ENCODE results near the gene NRBP1.

Gene NRBP1

DNA sequence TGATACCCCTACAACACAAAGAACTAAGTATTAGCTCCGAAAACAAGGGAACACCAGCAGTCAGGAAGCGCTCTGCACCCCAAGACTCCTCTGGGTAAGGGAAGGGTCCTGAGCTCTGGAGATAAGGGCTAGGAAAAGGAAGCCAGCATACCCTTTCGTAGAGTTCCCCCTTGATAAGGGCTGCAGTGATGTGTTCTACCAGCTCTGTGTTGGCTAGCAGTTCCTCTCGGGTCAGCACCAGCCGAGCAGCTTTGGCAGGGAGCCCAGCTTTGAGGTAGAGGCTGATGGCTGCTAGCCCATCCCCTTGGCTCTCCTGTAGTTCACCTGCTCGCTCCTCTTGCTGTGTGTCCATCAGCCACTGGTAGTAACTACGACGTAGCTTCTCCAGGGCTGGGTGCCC is 32.7 kb downstream of the NRBP1 start:
- H3K27ac ChIP-seq, result no peak overlapping the region

DNA sequence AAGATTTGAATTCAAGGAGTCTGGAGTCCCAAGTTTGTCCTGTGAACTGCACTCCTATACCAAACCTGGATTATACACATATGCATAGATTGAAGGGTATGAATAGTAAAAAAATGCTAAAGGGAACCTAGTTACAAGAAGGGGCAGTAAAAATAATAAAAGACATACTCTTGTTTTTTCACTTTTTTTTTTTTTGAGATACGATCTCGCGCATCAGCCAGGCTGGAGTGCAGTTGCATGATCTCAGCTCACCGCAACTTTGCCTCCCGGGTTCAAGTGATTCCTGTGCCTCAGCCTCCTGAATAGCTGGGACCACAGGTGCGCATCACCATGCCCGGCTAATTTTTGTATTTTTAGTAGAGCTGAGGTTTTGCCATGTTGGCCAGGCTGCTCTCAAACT is 36.0 kb downstream of the NRBP1 start:
- TF ChIP-seq, protein P1, sequence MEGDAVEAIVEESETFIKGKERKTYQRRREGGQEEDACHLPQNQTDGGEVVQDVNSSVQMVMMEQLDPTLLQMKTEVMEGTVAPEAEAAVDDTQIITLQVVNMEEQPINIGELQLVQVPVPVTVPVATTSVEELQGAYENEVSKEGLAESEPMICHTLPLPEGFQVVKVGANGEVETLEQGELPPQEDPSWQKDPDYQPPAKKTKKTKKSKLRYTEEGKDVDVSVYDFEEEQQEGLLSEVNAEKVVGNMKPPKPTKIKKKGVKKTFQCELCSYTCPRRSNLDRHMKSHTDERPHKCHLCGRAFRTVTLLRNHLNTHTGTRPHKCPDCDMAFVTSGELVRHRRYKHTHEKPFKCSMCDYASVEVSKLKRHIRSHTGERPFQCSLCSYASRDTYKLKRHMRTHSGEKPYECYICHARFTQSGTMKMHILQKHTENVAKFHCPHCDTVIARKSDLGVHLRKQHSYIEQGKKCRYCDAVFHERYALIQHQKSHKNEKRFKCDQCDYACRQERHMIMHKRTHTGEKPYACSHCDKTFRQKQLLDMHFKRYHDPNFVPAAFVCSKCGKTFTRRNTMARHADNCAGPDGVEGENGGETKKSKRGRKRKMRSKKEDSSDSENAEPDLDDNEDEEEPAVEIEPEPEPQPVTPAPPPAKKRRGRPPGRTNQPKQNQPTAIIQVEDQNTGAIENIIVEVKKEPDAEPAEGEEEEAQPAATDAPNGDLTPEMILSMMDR (conservative IDR thresholded peaks at IDR 0.05), result no peak
- no peak for TF ChIP-seq ZFX (IDR thresholded peaks at IDR 0.05)
- H3K27ac ChIP-seq, result no peak overlapping the region

More for the DNA sequence above, 32.7 kb downstream of the NRBP1 start:
- TF ChIP-seq ZFX (IDR thresholded peaks at IDR 0.05), result no peak
- TF ChIP-seq, protein P1 (conservative IDR thresholded peaks at IDR 0.05), result no peak

DNA sequence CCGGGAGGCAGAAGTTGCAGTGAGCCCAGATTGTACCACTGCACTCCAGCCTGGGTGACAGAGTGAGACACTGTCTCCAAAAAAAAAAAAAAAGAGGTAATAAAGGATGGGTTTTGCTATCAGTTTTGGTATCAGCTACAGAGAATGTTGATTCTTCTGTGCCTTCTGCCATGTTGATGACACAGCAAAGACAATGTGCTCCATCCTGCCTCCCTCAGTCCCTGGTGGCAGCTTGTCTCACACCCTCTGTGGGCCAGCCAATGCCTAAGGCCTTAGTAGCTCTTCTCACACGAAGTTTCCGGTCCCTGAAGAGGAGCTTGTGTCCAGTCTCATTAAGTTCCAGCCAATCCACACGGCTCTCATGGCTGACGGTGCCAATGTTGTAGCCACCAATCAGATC is 43.5 kb downstream of the NRBP1 start:
- TF ChIP-seq ZFX (IDR thresholded peaks at IDR 0.05), result no peak
- TF ChIP-seq, protein P1 (conservative IDR thresholded peaks at IDR 0.05), result no peak
- no peak overlapping the region for H3K27ac ChIP-seq

DNA sequence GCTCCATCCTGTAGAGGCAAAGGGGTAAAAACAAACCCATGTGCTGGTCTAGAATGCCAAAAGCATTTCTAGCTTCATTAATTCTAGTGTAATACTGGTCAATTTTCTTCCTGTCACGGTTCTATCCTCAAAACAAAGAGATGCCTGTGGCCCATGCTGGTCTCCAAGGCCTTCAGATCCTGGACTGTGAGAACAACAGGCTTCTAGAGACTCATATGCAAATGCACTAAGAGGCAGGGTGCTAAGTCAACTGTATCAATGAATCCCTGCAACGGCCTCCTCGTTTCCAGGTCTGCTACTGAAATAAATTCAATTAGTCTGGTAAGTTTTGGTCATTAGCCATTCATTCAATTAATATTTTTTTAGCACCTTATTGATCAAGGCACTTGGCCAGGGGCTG is 57.1 kb downstream of the NRBP1 start:
- no peak overlapping the region for H3K27ac ChIP-seq
- no peak for TF ChIP-seq ZFX (IDR thresholded peaks at IDR 0.05)
- TF ChIP-seq, protein P1 (conservative IDR thresholded peaks at IDR 0.05), result no peak

DNA sequence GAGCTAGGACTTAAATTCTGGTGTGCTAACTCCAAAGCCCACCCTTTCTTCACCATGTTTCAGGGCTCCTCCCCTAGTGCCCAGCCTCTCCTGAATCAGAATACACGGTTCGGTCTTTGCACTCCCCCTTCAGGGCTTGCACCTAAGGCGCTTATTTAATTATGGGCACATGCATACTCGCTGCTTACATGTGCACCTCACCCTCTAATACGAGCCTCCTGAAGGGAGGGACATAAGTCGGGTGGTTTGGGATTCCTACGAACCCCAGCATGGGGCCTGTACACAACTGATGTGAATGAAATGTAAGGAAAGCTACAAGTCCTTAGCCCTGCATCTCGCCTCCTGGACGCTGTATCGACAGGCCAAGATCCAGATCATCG is 60.7 kb downstream of the NRBP1 start:
- TF ChIP-seq ZFX (IDR thresholded peaks at IDR 0.05), result no peak
- TF ChIP-seq, protein P1 (conservative IDR thresholded peaks at IDR 0.05), result no peak
- H3K27ac ChIP-seq, result peak overlapping the region; percentile 17

DNA sequence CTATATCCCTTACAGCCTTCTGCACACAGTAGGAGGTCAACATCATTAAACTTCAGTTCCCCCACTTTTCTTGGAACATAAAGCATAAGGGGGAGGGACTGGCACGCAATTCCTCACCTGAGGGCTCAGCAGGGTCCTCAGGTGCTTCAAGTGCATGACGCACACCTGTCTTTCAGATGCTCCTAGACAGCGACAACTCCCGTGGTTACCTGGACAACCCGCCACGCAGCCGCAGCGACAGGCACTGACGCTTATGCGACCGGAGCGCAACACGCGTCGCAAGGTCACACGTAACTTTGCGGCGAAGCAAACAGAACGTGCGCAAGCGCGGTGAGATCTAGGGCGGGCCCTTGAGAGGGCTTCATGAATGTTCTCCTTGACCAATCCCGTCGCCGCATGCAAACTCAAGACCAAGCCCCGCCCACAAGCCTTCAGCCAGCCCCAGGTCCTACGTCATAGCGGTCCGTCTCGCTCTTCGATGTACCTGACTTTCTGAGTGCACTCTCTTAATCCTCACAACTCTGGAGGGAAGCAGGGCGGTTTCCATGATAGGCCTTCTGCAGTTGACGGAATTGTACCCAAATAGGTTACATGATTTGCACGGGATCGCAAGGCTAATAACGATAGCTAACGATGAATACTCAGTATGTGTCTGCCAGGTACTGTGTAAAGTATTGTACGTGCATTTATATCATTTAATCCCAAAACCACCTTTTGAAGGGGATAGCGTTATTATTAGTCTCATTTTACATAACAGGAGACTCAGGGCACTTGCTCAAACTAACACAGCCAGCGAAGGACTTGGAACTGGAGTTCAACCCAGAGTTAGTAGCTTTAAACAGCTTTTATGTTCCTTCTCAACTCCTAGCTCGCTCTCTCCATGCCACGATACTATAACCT is 61.3 kb downstream of the NRBP1 start, which contains the start of gene IFT172:
Gene IFT172, minus strand, starts transcription at position 246 of the 900 bp plus-strand sequence. Its CDS starts 90 bp downstream, at position 156.
- TF ChIP-seq, protein P1 (conservative IDR thresholded peaks at IDR 0.05), result no peak
- no peak for TF ChIP-seq ZFX (IDR thresholded peaks at IDR 0.05)
- H3K27ac ChIP-seq, result peak within 1 kb of the TSS; percentile 20

Data from C4-2B (cell line).